NB4 (cell line): ENCODE measurements around the gene LEMD1.

Source experiments
- DNase-seq: peaks from one replicate; pipeline ENCODE4 v3.0.0; 2010; ENCODE audit warnings: low read depth
- H3K4me3 ChIP-seq: one replicate; pipeline ENCODE4 v1.5.1; 2011; ENCODE audit warnings: mild to moderate bottlenecking, low read depth, low read length, moderate library complexity
- MYC ChIP-seq: IDR thresholded peaks from 2 replicates; pipeline ENCODE4 v1.6.1; 2011; ENCODE audit warnings: low read depth, low read length
- POLR2A ChIP-seq: IDR thresholded peaks from 2 replicates; pipeline ENCODE4 v1.6.1; 2011; ENCODE audit warnings: mild to moderate bottlenecking; ENCODE audit not compliant: insufficient read length; ENCODE audit errors: extremely low read depth
- TF ChIP-seq, protein P1 (sequence below): IDR thresholded peaks from one replicate; pipeline ENCODE4 v1.5.1; 2012; ENCODE audit warnings: low read depth, low read length
- TF ChIP-seq, protein P2 (sequence below): IDR thresholded peaks from 2 replicates; pipeline ENCODE4 v1.6.1; 2011; ENCODE audit warnings: low read depth, low read length

Gene LEMD1

DNA sequence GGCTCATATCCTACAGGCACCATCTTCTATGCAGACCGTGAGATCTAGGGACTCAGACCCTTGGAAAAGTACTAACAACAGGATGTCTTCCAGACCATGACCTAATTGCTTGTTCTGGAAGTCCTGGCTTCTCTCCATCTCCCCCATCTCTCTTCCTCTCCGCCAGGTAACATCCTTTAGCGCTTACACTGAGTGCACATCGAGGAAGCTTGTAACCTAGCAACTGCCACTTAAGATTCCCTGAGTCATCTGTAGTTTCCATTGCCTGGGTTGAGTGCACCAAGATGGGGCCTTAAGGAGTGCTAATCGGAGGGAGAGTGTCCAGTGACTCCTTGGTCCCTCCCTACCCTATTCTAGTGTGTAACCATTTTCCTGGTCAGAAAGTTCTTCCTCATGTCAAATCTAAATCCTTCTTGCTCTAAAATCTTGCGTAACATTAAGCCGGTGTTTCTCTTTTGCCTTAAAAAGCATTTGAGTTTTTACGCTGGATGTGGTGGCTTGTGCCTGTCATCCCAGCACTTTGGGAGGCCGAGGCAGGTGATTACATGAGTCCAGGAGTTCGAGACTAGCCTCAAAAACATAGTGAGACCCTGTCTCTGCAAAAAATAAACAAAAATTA is 74.8 kb downstream of the LEMD1 start:
- TF ChIP-seq MYC = no peak
- no peak overlapping the region for H3K4me3 ChIP-seq
- no peak for DNase-seq

DNA sequence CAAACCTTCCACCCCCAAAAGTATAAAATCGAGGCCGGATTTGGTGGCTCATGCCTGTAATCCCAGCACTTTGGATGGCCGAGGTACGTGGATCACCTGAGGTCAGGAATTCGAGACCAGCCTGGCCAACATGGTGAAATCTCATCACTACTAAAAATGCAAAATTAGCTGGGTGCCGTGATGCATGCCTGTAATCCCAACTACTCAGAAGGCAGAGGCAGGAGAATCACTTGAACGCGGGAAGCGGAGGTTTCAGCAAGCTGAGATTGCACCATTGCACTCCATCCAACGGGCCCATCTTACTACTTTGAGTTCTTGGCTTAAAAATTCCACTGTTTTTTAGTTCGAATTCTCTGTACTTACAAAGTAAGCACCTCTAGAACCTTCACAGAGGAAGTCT is 76.1 kb downstream of the LEMD1 start:
- TF ChIP-seq POLR2A (no peak), MYC (no peak)
- TF ChIP-seq, protein P1, sequence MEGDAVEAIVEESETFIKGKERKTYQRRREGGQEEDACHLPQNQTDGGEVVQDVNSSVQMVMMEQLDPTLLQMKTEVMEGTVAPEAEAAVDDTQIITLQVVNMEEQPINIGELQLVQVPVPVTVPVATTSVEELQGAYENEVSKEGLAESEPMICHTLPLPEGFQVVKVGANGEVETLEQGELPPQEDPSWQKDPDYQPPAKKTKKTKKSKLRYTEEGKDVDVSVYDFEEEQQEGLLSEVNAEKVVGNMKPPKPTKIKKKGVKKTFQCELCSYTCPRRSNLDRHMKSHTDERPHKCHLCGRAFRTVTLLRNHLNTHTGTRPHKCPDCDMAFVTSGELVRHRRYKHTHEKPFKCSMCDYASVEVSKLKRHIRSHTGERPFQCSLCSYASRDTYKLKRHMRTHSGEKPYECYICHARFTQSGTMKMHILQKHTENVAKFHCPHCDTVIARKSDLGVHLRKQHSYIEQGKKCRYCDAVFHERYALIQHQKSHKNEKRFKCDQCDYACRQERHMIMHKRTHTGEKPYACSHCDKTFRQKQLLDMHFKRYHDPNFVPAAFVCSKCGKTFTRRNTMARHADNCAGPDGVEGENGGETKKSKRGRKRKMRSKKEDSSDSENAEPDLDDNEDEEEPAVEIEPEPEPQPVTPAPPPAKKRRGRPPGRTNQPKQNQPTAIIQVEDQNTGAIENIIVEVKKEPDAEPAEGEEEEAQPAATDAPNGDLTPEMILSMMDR = no peak
- TF ChIP-seq, protein P2, sequence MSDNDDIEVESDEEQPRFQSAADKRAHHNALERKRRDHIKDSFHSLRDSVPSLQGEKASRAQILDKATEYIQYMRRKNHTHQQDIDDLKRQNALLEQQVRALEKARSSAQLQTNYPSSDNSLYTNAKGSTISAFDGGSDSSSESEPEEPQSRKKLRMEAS = no peak

DNA sequence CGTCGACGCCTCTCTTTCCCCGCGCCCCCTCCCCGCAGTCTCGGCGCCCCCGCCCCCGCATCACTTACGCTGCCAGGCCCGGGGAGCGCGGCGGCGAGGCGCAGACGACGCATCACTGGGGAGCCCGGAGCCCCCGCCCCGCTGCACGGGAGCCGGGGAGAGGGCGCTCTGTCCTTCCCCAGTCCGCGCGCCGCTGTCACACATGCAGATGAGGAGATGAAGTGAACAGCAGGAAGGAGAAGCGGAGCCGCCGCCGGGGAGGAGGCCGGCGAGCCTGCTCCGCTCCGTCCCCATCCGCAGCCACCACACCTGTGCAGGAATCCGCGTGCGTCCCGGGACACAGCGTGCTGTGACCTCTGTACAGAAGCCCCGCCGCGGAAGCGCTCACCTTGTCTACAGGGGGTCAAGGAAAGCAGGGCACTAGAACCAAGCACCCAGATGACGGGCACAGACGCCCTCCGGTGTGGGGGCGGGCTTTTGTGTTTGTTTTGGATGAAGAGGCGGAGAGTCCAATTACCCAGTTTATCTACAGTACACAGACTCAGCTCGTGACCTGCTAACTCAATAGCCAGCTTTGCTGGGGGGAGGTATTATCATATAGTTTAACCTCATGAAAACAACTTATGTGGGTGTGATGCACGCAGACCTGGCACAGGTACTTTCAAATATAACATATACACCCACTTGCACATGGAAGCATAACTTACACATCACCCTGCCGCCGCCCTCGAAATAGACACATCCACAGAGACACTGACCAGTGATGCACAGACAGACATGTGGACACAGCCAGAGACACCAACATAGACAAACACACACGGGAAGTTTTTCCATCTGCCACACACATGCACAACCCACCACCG is 77.6 kb downstream of the LEMD1 start:
- DNase-seq = no peak
- TF ChIP-seq POLR2A (no peak), MYC (no peak)
- TF ChIP-seq, protein P2 = no peak
- TF ChIP-seq, protein P1 = no peak
- no peak overlapping the region for H3K4me3 ChIP-seq

More for the DNA sequence above, 76.1 kb downstream of the LEMD1 start:
- no peak overlapping the region for H3K4me3 ChIP-seq
- no peak for DNase-seq

DNA sequence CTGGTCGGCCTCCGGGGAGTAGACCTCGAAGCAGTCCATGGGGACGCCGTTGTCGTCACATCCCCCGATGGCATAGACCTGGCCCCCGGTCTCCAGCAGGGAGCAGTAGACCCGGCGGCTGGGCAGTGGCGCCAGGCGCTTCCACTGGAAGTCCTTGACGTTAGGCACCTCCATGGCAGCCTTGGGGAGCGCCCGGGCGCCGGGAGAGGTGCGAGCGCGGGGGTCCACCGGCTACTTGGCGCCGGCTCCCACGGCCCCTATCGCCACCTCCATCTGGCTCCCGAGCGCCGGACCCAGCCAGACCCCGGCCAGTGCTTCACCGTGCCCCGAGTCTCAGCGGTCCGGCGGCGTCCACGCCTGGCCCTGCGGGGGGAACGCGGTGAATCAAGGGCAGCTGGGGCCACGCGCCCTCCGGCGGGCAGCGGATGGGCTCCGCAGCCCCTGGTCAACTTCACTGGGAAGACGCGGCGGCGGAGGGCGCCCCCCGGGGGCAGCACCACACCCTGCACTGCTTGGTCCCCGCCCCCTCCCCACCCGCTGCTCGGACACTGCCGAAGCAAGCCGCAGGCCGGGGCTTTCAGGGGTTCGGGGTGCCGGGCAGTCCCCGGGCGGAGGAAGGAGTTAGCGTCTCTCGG is 78.3 kb downstream of the LEMD1 start:
- TF ChIP-seq, protein P1 = no peak
- TF ChIP-seq POLR2A (no peak), MYC (no peak)
- TF ChIP-seq, protein P2 = no peak
- no peak for DNase-seq
- H3K4me3 ChIP-seq = no peak overlapping the region

DNA sequence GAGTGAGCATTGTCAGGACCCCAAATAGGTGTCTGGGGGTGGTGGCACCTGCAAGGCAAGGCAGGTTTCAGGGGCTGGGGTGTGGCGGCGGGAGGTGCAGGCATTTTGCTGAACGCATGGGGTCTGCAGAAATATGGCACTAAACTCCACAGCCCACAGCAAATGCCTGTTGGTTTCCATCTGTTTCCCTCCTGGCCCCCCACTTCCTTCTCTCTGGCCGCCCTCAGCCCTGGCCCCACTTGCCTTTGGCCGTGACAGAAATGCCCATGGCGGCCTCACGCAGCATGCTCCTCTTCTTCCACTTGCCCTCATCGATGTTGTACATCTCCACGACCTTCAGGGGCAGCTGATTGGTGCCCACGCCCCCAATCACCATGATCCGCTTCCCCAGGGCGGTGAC is 78.9 kb downstream of the LEMD1 start:
- no peak overlapping the region for H3K4me3 ChIP-seq
- TF ChIP-seq POLR2A = no peak
- TF ChIP-seq, protein P1 = no peak
- TF ChIP-seq, protein P2 = no peak
- TF ChIP-seq MYC = no peak
- no peak for DNase-seq

DNA sequence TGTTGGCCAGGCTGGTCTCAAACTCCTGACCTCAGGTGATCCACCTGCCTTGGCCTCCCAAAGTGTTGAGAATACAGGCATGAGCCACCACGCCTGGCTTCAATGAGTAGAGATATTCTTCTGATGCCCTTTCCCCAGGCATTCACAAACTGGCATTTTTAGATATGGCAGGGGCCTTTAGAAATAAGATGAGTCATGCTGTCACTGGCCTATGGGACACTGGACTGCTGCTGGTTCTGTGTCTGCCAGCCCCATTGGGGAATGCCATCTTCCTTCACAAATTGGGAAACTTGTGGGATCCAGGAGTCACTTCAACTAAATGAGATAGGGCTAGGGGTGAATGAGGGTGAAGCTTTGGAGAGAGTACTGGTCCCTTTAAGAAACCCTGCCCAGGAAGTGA is 81.2 kb downstream of the LEMD1 start:
- no peak overlapping the region for H3K4me3 ChIP-seq
- TF ChIP-seq POLR2A (no peak), MYC (no peak)
- TF ChIP-seq, protein P1 = no peak
- TF ChIP-seq, protein P2 = no peak
- DNase-seq = no peak
